Measurements from ENCODE around the gene EGF.
"Not testable (repeated sequence)": the region's sequence is repeated elsewhere in the genome, so short reads cannot be mapped to it uniquely, and the experiment has no call there.

EGF gene

DNA sequence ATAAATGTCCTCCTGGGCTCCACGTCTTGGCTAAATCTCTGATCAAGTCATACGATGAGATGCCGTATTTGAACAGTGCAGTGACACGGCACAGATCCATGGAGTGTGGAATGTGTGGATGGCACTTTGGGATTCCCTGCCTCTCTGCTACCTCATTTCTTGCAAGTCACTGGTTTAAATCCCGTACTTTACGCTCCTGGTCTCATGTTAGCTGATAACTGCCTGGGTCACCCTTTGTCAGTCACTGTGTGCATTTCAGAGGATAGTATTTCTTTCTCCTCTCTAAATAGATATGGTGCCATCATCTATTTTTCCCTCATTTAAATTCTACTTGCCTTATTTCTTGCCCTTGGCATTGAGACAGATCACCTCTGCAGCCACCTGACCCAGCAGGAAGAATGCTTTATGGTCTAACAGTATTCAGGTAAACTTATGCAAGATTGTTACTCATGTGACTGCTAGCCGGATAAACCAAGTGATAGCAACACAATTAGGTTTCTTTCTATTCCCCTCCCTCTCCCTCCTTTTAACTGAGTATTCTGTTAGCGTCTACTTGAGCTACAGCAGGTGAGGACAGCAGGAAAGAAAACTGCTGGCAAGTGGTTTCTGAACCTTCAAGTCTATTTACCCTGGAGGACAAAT lies 2.8 kb downstream of the EGF start:
- DNase-seq, result no peak

DNA sequence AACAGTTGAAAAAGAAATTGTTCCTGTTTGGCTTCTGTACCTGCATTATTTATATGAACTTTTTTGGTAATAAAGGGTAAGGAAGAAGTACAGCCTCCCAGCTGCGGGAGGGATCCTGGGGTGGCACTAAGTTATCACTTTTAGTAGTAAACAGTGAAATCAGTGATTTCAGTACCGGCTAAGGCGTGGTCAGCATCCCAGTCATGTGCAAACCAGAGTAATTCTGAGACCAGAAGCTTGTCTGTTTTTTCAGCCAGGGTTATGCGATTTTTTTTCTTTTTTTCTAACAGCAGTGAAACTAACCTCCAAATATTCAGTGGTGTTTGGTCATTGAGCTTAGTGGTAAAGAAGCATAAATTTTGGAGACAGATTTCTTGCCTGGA lies 3.3 kb downstream of the EGF start:
- no peak for DNase-seq

DNA sequence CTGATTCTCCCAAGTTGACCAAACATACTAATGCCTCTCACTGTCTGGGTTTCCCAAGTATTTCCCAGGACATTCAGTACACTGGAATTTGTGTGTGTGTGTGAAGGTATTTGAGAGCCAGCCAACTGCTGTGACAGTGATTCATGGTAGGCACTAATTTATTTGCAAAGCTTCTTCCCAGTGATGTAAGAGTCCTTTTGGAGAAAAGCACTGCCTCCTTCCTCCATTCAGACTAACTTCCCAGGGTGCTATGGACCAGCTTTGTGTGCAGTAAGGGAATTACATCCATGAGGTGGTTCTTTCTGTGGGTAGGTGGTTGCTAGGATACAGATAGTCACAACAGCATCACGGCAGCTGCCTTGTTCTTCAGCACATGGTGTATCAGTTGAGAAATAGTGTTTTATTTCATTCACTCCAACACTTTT lies 8.7 kb downstream of the EGF start:
- no peak for DNase-seq

DNA sequence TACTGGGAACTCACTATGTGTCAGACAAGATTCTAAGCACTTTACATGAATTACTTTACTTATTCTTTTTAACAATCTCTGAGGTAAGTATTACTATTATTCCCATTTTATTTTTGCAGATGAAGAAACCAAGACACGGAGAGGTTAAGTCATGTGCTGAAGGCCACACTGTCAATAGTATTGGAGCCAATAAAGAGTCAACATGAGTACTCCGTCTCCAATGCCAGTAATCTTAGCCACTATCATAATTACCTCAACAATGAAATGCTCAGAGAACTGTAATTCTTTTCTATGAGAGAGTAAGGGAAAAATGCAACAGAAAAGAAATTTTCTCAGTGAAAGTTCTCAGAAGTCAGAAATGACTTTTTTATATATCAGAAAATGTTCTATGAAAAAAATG lies 12.7 kb downstream of the EGF start:
- DNase-seq, result no peak

GRCh38 chr4:109928327-109929045 lies 15.8 kb downstream of the EGF start:
- DNase-seq, result no peak

- no peak for DNase-seq
Measured at GRCh38 chr4:109930464-109930863, 17.8 kb downstream of the EGF start.

DNA sequence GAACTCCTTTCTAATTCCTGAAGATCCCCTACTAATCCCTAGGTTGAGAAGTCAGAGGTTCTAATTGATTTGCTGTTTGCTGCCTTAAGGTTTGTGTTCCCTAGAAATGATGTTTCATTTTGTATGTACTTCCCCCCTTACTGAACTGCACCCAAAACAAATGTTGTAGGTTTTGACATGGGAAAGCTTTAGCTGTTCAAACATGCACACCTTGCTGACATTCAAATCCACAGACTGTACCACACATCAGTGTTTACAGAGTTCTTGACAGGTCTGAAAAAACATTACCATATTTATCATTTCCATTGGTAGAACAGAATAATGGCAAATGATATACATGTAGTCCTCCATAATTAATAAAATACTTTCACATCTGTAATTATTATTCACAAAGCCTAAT lies 18.2 kb downstream of the EGF start:
- no peak for DNase-seq

DNA sequence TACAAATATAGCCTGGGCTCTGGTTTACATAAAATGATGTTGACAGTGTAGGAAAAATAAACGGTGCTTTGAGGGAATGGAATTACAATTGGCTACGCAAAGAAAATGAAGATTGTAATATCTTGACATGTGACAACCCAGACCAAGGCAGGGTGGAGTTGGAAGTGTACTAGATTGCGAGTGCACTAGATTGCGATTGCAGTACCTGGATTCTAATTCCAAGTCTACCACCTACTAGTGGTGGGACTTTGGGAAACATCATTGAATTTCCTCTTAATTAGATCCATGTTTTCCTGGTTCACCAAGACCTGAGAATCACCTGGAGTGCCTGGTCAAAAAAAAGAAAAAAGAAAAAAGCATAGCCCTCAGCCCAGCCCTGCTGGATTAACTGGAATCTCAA lies 18.6 kb downstream of the EGF start:
- no peak for DNase-seq

- not testable (repeated sequence) for DNase-seq
Measured at GRCh38 chr4:109937352-109937751, 24.7 kb downstream of the EGF start.

DNA sequence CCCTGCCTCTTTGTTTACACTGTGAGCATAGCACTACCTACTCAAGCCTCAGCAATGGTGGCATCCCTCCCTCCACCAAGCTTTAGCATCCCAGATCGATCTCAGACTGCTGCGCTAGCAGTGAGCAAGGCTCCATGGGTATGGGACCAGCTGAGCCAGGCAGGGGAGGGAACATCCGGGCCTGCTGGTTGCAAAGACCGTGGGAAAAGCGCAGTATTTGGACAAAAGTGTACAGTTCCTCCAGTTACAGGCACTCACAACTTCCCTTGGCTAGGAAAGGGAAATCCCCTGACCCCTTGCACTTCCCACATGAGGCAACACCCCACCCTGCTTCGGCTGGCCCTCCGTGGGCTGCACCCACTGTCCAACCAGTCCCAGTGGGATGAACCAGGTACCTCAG lies 26.5 kb downstream of the EGF start:
- DNase-seq, result no peak

DNA sequence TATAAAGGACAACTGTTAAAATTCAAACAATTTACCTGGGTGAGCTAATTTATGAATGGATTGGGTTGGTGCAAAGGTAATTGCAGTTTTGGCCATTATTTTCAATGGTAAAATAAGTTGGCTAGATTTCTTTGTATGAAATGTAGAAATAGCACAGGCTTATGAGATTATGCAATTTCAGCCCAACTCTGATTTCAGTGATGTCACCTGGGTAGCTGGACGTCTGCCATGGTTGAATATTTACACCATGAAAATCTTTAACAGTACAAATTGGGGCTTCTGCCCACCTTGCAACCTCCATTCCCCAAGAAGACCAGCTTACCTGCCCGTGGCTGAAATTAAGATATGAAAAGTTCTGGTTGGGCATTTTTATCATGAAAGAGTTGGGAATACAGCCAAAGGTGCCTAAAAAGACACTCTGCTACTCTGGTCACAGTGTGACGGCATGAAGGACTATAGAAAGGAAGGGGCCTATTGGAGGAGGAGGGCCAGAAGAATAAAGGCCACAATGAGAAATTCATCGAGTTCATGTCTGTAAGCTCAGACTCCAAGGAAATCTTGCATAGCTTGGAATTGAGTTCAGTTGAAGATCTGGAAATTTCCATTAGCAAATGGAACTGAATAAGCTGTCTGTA lies 29.7 kb downstream of the EGF start:
- DNase-seq, result no peak

DNA sequence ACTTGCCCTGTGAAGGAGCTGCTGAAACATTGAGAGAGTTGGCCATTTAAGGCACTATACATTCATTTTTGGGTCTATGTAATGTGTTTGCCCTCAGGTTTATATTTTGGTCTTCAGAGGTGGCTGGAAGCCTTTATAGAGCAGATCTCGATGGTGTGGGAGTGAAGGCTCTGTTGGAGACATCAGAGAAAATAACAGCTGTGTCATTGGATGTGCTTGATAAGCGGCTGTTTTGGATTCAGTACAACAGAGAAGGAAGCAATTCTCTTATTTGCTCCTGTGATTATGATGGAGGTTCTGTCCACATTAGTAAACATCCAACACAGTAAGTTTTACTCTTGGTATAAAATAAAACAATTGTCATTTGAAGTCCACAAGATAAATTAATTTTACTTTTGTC lies 31.1 kb downstream of the EGF start:
- no peak for DNase-seq

- no peak for DNase-seq
Measured at GRCh38 chr4:109944591-109944990, 31.9 kb downstream of the EGF start.

DNA sequence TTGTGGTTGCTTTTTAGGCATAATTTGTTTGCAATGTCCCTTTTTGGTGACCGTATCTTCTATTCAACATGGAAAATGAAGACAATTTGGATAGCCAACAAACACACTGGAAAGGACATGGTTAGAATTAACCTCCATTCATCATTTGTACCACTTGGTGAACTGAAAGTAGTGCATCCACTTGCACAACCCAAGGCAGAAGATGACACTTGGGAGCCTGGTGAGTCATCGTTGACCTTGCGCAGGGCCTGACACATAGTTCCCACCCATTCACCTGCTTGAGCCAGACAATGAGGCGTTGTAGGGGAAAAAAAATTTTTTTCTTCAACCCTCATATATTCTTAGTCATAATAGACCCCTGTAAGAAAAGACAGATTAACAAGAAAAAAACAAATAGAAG lies 32.4 kb downstream of the EGF start:
- DNase-seq, result no peak

DNA sequence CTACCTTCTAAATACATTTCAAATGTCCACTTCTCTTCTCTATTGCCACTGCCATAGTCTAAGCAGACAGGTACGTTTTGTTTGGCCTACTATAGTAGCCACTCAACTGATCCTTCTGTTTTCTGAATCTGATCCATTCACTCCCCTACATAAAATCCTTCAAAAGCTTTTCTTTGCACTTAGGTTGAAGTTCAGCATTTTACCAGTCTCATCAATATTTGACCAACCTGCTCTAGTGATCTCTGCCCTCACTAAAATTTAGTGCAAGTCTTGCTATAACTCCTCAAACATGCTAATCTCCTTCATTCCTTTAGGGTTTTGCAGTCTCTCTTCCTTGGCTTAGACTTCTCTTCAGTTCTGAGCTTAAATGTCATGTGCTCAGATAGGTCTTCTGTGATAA lies 33.4 kb downstream of the EGF start:
- DNase-seq, result no peak

DNA sequence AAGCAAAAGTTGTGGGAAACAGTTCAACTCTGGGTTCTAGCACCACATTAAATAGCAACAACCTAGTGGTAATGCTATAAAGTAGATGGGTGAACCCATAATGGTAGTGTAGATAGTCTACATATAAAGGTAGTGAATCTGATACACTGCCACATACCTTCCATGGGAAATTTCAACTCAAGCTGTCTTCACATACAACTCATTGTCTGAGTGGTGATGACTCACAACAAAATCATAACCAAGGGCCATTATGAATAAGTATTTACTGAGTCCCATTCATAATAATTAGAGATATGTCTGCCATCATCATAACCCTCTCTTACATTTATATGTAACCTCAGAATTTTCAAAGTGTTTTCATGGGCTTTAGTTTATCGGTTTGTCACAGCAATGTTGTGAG lies 34.8 kb downstream of the EGF start:
- no peak for DNase-seq

GRCh38 chr4:109947918-109948317 lies 35.2 kb downstream of the EGF start:
- no peak for DNase-seq

DNA sequence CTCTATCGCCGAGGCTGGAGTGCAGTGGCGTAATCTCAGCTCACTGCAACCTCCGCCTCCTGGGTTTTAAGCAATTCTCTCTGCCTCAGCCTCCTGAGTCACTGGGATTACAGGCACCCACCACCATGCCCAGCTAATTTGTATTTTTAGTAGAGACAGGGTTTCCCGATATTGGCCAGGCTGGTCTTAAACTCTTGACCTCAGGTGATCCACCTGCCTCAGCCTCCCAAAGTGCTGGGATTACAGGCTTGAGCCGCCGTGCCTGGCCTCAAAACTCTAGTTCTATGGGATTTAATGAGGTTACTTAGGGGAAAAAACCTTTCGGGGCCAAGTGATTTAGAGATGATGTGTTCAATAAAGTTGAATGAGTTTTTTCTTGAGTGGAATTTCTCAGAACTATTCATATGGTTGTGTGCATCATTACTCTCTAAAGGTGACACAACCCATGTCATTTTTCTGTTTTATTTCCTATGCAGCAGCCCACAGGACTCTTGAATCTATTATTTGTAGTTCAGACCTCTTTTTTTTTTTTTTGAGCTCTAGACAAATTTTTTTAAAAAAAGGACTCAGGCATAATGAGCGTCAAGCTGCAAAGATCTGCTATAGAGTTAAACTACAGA lies 36.5 kb downstream of the EGF start:
- DNase-seq, result not testable (repeated sequence)

DNA sequence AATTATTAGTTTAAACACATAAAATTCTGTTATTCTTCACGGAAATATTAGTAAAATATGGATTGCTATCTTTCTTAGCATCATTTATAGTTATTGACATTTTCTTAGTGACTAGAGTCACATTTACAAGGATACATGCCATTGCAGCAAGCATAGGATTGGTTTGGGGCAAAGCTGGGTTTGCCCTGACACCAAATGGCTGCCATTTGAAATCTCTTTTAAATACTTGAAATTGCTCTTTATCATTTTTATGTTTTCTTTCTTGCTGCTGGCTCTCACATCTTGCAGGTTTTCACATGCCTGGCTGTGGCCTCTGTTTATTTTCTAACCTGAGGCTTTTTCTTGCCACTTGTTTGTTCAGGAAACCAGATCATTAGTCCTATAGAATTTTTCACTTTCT lies 39.9 kb downstream of the EGF start:
- no peak for DNase-seq

DNA sequence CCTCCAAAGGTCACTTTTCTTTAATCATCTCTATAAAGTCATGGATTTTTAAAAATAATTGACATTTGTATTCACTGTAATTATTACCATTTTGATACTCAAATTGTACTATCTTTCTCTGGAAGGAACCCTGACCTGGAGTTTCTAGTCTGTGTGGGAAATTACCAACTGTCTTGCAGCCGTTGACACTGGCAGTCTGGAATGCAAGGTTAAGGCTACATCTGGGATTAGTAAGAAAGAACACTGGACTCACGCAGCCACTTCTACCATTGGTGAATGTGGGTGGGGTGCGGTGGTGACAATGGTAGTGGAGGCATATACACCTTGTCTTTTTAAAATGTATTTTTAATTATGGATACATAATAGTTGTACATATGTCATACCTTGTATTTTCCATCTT lies 40.9 kb downstream of the EGF start:
- DNase-seq, result no peak

DNA sequence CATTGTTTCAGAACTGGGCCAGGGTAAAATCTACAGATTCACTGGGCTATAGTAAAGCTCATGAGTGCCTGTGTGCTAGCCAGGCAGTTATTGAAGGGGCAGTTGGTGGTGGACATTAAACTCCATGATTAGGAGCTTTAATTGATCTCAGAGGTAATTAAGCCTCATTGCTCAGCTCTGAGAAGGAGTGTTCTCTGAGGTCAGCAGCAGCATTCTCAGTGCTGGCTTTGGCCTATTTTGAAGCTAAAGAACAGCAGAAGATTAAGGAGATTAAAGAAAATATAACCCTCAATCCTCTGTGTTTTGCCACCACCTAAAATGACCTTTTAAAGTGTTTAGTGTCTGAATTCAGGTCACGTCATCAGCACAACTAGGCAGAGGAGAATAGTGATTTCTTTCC lies 42.5 kb downstream of the EGF start:
- no peak for DNase-seq

DNA sequence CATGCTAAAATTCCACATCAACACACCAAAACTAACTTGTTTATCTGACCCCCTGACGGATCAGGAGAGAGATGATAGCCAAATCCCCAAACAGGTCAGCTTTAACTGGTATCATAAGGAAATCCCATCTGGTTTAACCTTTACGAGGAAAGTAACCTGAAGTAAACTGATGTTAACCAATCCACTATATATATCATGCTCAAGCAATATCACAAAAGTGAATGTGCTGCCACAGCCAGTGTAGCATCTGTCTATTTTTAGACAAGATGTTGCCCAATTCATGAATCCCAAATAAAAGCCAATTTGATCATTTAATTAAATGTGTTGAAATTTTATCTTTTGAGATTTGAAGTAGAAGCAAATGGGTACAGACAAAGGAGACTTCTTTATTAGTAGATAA lies 44.5 kb downstream of the EGF start:
- no peak for DNase-seq

- no peak for DNase-seq
Measured at GRCh38 chr4:109959195-109959594, 46.5 kb downstream of the EGF start.

- DNase-seq, result no peak
Measured at GRCh38 chr4:109962401-109962800, 49.7 kb downstream of the EGF start.
